ENCODE measurements around the gene SEMA3C. TPM values are rescaled to one million over a fixed set of nuclear protein-coding genes. Genes with fewer than 3 reads are reported as not detected.

Gene SEMA3C
- total RNA-seq, 1 donor from 2014 or later, result 91.3 TPM

DNA sequence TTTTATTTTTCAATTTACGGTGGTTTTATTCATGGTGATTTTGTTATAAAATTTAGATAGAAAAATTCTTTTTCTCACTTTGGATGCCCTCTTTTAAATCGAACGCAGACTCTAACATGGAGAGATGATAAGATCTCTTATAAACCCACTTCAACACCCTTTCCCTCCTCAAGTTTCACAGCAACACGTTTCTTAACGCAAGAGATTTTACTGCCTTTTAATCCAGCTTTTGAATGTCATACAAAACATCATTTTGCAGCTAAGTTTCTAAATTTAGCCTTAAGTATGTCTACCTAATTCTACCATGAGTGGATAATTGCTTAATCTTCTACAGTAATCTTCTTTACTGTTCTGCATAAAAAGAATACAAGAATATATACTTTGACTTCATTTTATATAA is 70.0 kb downstream of the SEMA3C start:
- Mint-ChIP-seq H3K27me3 (ENCODE audit: unreplicated experiment) (peaks cover 2% of the 10 kb centered on the region), H3K36me3 (ENCODE audit: unreplicated experiment) (no peaks in the 10 kb centered on the region), H3K27ac (ENCODE audit: unreplicated experiment) (no peak overlapping the region), H3K4me3 (ENCODE audit: unreplicated experiment) (no peak overlapping the region), H3K9me3 (ENCODE audit: unreplicated experiment) (no peaks in the 10 kb centered on the region), H3K4me1 (ENCODE audit: low read depth, unreplicated experiment) (peaks cover 9% of the 10 kb centered on the region)
- no peak for DNase-seq
- TF ChIP-seq, protein P1, sequence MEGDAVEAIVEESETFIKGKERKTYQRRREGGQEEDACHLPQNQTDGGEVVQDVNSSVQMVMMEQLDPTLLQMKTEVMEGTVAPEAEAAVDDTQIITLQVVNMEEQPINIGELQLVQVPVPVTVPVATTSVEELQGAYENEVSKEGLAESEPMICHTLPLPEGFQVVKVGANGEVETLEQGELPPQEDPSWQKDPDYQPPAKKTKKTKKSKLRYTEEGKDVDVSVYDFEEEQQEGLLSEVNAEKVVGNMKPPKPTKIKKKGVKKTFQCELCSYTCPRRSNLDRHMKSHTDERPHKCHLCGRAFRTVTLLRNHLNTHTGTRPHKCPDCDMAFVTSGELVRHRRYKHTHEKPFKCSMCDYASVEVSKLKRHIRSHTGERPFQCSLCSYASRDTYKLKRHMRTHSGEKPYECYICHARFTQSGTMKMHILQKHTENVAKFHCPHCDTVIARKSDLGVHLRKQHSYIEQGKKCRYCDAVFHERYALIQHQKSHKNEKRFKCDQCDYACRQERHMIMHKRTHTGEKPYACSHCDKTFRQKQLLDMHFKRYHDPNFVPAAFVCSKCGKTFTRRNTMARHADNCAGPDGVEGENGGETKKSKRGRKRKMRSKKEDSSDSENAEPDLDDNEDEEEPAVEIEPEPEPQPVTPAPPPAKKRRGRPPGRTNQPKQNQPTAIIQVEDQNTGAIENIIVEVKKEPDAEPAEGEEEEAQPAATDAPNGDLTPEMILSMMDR (IDR thresholded peaks at IDR 0.05; ENCODE audit: partially characterized antibody, unreplicated experiment), result no peak

DNA sequence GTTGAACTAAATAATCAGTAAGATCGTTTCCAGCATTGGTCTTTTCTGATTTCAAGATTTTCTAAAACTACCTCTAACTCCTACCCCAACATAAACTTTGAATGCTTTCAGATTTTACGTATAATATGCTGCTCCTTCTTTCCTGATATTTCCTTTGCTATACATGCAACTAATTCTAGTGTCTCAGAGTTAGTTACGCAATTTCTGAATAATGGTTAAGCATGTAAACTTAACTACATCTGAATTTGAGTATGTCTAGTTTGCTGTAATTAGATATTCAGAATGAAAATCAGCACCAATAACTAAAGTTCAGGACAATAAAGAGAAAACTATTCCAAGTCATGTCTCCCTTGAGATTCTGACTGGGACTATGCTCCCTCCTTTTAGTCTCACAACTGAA is 71.0 kb downstream of the SEMA3C start:
- no peaks in the 10 kb centered on the region for H3K36me3 Mint-ChIP-seq (ENCODE audit: unreplicated experiment)
- peaks cover 10% of the 10 kb centered on the region for H3K4me1 Mint-ChIP-seq (ENCODE audit: low read depth, unreplicated experiment)
- peaks cover 2% of the 10 kb centered on the region for H3K27me3 Mint-ChIP-seq (ENCODE audit: unreplicated experiment)
- H3K4me3 Mint-ChIP-seq (ENCODE audit: unreplicated experiment), result no peak overlapping the region
- DNase-seq, result no peak
- no peaks in the 10 kb centered on the region for H3K9me3 Mint-ChIP-seq (ENCODE audit: unreplicated experiment)
- TF ChIP-seq, protein P1 (IDR thresholded peaks at IDR 0.05; ENCODE audit: partially characterized antibody, unreplicated experiment), result no peak
- no peak overlapping the region for H3K27ac Mint-ChIP-seq (ENCODE audit: unreplicated experiment)

DNA sequence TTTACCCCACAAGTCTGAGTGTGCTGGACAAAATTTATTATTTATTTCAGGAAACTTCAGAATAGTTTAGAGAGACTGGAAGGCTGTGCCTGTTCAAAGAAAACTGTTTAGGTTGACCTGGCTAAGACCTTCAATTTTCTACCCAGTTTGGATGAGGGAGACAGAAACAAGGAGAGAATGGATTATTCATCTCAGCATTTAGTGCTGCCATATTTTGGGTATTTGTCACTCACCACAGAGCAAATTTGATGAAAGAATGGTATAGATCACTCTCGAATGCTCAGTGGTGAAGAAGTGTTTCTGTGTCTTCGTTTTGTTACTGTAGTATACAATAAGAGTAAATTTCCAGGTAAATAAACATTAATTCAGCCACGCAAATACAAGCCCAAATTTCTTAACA is 71.8 kb downstream of the SEMA3C start:
- no peak overlapping the region for H3K27ac Mint-ChIP-seq (ENCODE audit: unreplicated experiment)
- TF ChIP-seq, protein P1 (IDR thresholded peaks at IDR 0.05; ENCODE audit: partially characterized antibody, unreplicated experiment), result no peak
- H3K9me3 Mint-ChIP-seq (ENCODE audit: unreplicated experiment), result no peaks in the 10 kb centered on the region
- H3K27me3 Mint-ChIP-seq (ENCODE audit: unreplicated experiment), result peaks cover 2% of the 10 kb centered on the region
- H3K4me3 Mint-ChIP-seq (ENCODE audit: unreplicated experiment), result no peak overlapping the region
- no peaks in the 10 kb centered on the region for H3K36me3 Mint-ChIP-seq (ENCODE audit: unreplicated experiment)
- no peak for DNase-seq
- H3K4me1 Mint-ChIP-seq (ENCODE audit: low read depth, unreplicated experiment), result peaks cover 11% of the 10 kb centered on the region

DNA sequence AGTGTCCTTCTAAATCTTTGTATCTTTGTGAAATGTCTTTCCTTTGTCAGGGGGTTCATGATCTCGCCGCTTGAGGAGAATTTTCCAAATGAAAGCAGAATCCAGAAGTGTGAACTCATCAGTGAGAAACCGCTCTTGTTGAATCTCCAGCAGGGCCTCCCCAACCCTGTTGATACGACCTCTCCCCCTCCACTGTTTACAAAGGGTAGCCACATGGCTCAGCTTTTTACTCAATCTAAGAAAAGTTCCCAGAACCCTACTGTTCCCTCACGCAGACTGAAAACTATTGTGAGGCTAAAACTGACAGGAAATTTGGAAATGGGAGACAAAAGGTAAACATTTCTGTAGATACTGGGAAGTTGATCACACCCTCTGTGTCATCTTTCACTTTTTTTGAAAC is 73.9 kb downstream of the SEMA3C start:
- H3K4me1 Mint-ChIP-seq (ENCODE audit: low read depth, unreplicated experiment), result peaks cover 13% of the 10 kb centered on the region
- H3K9me3 Mint-ChIP-seq (ENCODE audit: unreplicated experiment), result no peaks in the 10 kb centered on the region
- no peak for DNase-seq
- TF ChIP-seq, protein P1 (IDR thresholded peaks at IDR 0.05; ENCODE audit: partially characterized antibody, unreplicated experiment), result no peak
- H3K27ac Mint-ChIP-seq (ENCODE audit: unreplicated experiment), result no peak overlapping the region
- no peaks in the 10 kb centered on the region for H3K36me3 Mint-ChIP-seq (ENCODE audit: unreplicated experiment)
- no peak overlapping the region for H3K4me3 Mint-ChIP-seq (ENCODE audit: unreplicated experiment)
- peaks cover 2% of the 10 kb centered on the region for H3K27me3 Mint-ChIP-seq (ENCODE audit: unreplicated experiment)

DNA sequence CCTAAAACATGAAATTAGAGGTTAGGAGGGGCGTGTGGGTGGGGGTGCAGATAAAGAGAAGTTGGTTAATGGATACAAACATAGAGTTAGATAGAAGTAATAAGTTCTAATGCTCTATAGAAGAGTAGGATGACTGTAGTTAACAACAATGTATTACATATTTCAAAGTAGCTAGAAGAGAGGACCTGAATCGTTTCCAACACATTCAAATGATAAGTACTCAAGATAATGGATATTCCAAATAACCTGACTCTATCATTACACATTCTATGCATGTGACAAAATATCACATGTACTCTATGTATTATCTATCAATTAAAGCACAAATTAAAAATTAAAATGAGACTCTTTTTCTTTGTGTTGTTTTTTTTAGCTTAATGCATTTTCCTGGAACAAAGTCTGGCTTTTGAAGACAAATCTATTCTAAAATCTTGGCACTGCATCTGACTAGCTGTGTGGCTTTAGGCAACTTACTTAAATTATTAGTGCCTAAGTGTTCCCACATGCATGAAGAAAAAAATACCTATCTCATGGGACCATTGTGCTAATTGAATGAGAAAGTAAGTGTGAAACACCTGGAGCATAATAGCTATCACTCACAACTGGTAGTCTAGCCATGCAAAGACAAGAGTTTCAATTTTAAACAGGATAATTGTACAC is 75.7 kb downstream of the SEMA3C start:
- Mint-ChIP-seq H3K9me3 (ENCODE audit: unreplicated experiment) (no peaks in the 10 kb centered on the region), H3K27me3 (ENCODE audit: unreplicated experiment) (peaks cover 2% of the 10 kb centered on the region), H3K4me1 (ENCODE audit: low read depth, unreplicated experiment) (peaks cover 10% of the 10 kb centered on the region), H3K36me3 (ENCODE audit: unreplicated experiment) (no peaks in the 10 kb centered on the region), H3K27ac (ENCODE audit: unreplicated experiment) (no peak overlapping the region), H3K4me3 (ENCODE audit: unreplicated experiment) (no peak overlapping the region)
- TF ChIP-seq, protein P1 (IDR thresholded peaks at IDR 0.05; ENCODE audit: partially characterized antibody, unreplicated experiment), result no peak
- DNase-seq, result no peak

Measured in glutamatergic neuron (in vitro differentiated cells).